Activated T-cell treated with anti-CD3 and anti-CD28 coated beads, Interleukin-2, amount 50 U/mL, for 4 hours (primary cell): ENCODE data around the gene GLI1. TPM values are rescaled to one million over a fixed set of nuclear protein-coding genes. Genes with fewer than 3 reads are reported as not detected.
A peak's percentile ranks its signal among the peaks of the same experiment; 100 is the strongest.
"Not testable (repeated sequence)": the region's sequence is repeated elsewhere in the genome, so short reads cannot be mapped to it uniquely, and the experiment has no call there.

Source experiments
- ATAC-seq, 2 donors: fragments of 200-7000 bp; cut with Tn5 transposase; one replicate each; pipeline ENCODE4 v1.10.0; 2021
- DNase-seq: peaks from one replicate; pipeline ENCODE4 v3.0.0-alpha.2; 2020
- H3K27me3 Mint-ChIP-seq: one replicate; pipeline ENCODE4 v1.8.0; 2021; ENCODE audit warnings: low read depth, mixed read lengths
- H3K36me3 Mint-ChIP-seq: one replicate; pipeline ENCODE4 v1.8.0; 2022; ENCODE audit warnings: mixed read lengths; ENCODE audit not compliant: insufficient read depth
- H3K4me1 Mint-ChIP-seq: one replicate; pipeline ENCODE4 v1.8.0; 2021; ENCODE audit warnings: low read depth, mixed read lengths
- H3K4me3 Mint-ChIP-seq: one replicate; pipeline ENCODE4 v1.8.0; 2021; ENCODE audit warnings: mild to moderate bottlenecking, moderate library complexity, mixed read lengths
- H3K9me3 Mint-ChIP-seq: one replicate; pipeline ENCODE4 v1.8.0; 2021; ENCODE audit warnings: mixed read lengths
- total RNA-seq, 3 donors: library from RNA; stranded (reverse); gene quantifications; one replicate each; pipeline ENCODE4 v1.2.1, GENCODE V29; 2021

The GLI1 gene
- total RNA-seq, 3 donors from 2014 or later, result 0.46 to 1.7 (median 0.65) TPM

GRCh38 chr12:57516617-57517153 is 57.1 kb downstream of the GLI1 start:
- no peak for DNase-seq

GRCh38 chr12:57517187-57517586 is 57.6 kb downstream of the GLI1 start:
- Mint-ChIP-seq H3K4me1 (peaks cover 39% of the 10 kb centered on the region), H3K27me3 (no peaks in the 10 kb centered on the region), H3K4me3 (peak overlapping the region; percentile 31), H3K9me3 (no peaks in the 10 kb centered on the region), H3K36me3 (peaks cover 58% of the 10 kb centered on the region)
- DNase-seq, result no peak
- no peak for ATAC-seq

More at GRCh38 chr12:57516617-57517153, 57.1 kb downstream of the GLI1 start:
- H3K4me1 Mint-ChIP-seq, result peaks cover 36% of the 10 kb centered on the region
- H3K4me3 Mint-ChIP-seq, result no peak overlapping the region
- peaks cover 63% of the 10 kb centered on the region for H3K36me3 Mint-ChIP-seq
- ATAC-seq, result no peak
- no peaks in the 10 kb centered on the region for H3K9me3 Mint-ChIP-seq
- H3K27me3 Mint-ChIP-seq, result no peaks in the 10 kb centered on the region

GRCh38 chr12:57517718-57518117 is 58.1 kb downstream of the GLI1 start:
- not testable (repeated sequence) for H3K27me3 Mint-ChIP-seq, H3K9me3 Mint-ChIP-seq, DNase-seq, ATAC-seq
- Mint-ChIP-seq H3K36me3 (peaks cover 53% of the 10 kb centered on the region), H3K4me3 (peak overlapping the region; percentile 97), H3K4me1 (peaks cover 41% of the 10 kb centered on the region)

GRCh38 chr12:57518176-57518919 is 58.8 kb downstream of the GLI1 start:
- Mint-ChIP-seq H3K36me3 (peaks cover 48% of the 10 kb centered on the region), H3K4me1 (peaks cover 44% of the 10 kb centered on the region), H3K9me3 (no peaks in the 10 kb centered on the region), H3K4me3 (peak overlapping the region; percentile 97), H3K27me3 (no peaks in the 10 kb centered on the region)
- no peak for ATAC-seq
- DNase-seq, result no peak

- DNase-seq, result no peak
- H3K4me3 Mint-ChIP-seq, result peak overlapping the region; percentile 97
These were observed 59.6 kb downstream of the GLI1 start for GRCh38 chr12:57518920-57519795.

GRCh38 chr12:57519796-57520052 is 60.1 kb downstream of the GLI1 start:
- H3K9me3 Mint-ChIP-seq, result no peaks in the 10 kb centered on the region
- DNase-seq (peak; percentile 19), ATAC-seq (no peak)
- no peaks in the 10 kb centered on the region for H3K27me3 Mint-ChIP-seq
- peaks cover 42% of the 10 kb centered on the region for H3K36me3 Mint-ChIP-seq
- H3K4me1 Mint-ChIP-seq, result peaks cover 58% of the 10 kb centered on the region
- H3K4me3 Mint-ChIP-seq, result peak overlapping the region; percentile 97

More at GRCh38 chr12:57518920-57519795, 59.6 kb downstream of the GLI1 start:
- peaks cover 43% of the 10 kb centered on the region for H3K36me3 Mint-ChIP-seq
- ATAC-seq, result no peak
- no peaks in the 10 kb centered on the region for H3K27me3 Mint-ChIP-seq
- H3K9me3 Mint-ChIP-seq, result no peaks in the 10 kb centered on the region
- peaks cover 52% of the 10 kb centered on the region for H3K4me1 Mint-ChIP-seq

GRCh38 chr12:57520053-57520818 is 60.7 kb downstream of the GLI1 start, which contains the start of gene DDIT3:
TSS of gene DDIT3 (minus strand) at chr12:57520514. CDS start at chr12:57517406, 3,108 bp downstream.
- no peaks in the 10 kb centered on the region for H3K27me3 Mint-ChIP-seq
- H3K4me1 Mint-ChIP-seq, result peaks cover 58% of the 10 kb centered on the region
- peak within 1 kb of the TSS; percentile 97 for H3K4me3 Mint-ChIP-seq
- DNase-seq, result peak; percentile 100
- ATAC-seq, result peak; percentile 81 to 82
- H3K9me3 Mint-ChIP-seq, result no peaks in the 10 kb centered on the region
- H3K36me3 Mint-ChIP-seq, result peaks cover 41% of the 10 kb centered on the region

GRCh38 chr12:57521525-57522010 is 62.0 kb downstream of the GLI1 start:
- Mint-ChIP-seq H3K36me3 (peaks cover 29% of the 10 kb centered on the region), H3K4me3 (peak overlapping the region; percentile 87), H3K9me3 (no peaks in the 10 kb centered on the region), H3K27me3 (no peaks in the 10 kb centered on the region), H3K4me1 (peaks cover 58% of the 10 kb centered on the region)
- DNase-seq (peak; percentile 14), ATAC-seq (no peak)

Other genes with a start within 250 kb of the GLI1 start
- under 1 TPM in 2 of 3 donors, not detected in 1; 0.20 to 0.24 TPM for gene NXPH4, start 243.0 kb upstream of the GLI1 start, total RNA-seq
- 100 to 1,000 TPM; 373 to 414 (median 383) TPM for gene SHMT2, start 230.1 kb upstream of the GLI1 start, total RNA-seq
- gene STAC3, start 208.6 kb upstream of the GLI1 start, total RNA-seq, result 1 to 10 TPM; 1.4 to 2.2 (median 1.7) TPM
- gene R3HDM2, start 28.7 kb upstream of the GLI1 start, total RNA-seq, result 10 to 100 TPM; 21.9 to 25.2 (median 22.3) TPM
- gene INHBC, start 25.0 kb upstream of the GLI1 start, total RNA-seq, result under 1 TPM in 2 of 3 donors, not detected in 1; 0.14 to 0.15 TPM
- gene INHBE, start 4.5 kb upstream of the GLI1 start, total RNA-seq, result under 1 TPM in 2 of 3 donors, not detected in 1; 0.24 to 0.27 TPM
- 10 to 100 TPM; 54.5 to 64.6 (median 57.7) TPM for gene ARHGAP9, start 20.1 kb downstream of the GLI1 start, total RNA-seq
- 100 to 1,000 TPM; 505 to 565 (median 534) TPM for gene MARS1, start 28.3 kb downstream of the GLI1 start, total RNA-seq
- gene DDIT3, start 60.7 kb downstream of the GLI1 start, total RNA-seq, result 10 to 100 TPM in 2 of 3 donors, 1 to 10 TPM in 1; 9.2 to 12.2 (median 10.8) TPM
- 10 to 100 TPM; 56.3 to 59.4 (median 57.5) TPM for gene MBD6, start 63.0 kb downstream of the GLI1 start, total RNA-seq
- 10 to 100 TPM; 72.3 to 84.3 (median 74.6) TPM for gene DCTN2, start 87.4 kb downstream of the GLI1 start, total RNA-seq
- gene KIF5A, start 90.3 kb downstream of the GLI1 start, total RNA-seq, result under 1 TPM; 0.56 to 0.98 (median 0.68) TPM
- 10 to 100 TPM; 28.6 to 32.0 (median 29.1) TPM for gene PIP4K2C, start 131.4 kb downstream of the GLI1 start, total RNA-seq
- 10 to 100 TPM; 15.9 to 18.6 (median 17.0) TPM for gene DTX3, start 145.0 kb downstream of the GLI1 start, total RNA-seq
- 1 to 10 TPM in 1 of 3 donors, under 1 TPM in 2; 0.56 to 1.6 (median 0.65) TPM for gene ARHGEF25, start 151.7 kb downstream of the GLI1 start, total RNA-seq
- 1 to 10 TPM; 3.2 to 4.6 (median 3.6) TPM for gene B4GALNT1, start 173.4 kb downstream of the GLI1 start, total RNA-seq
- gene OS9, start 234.3 kb downstream of the GLI1 start, total RNA-seq, result 100 to 1,000 TPM in 2 of 3 donors, 10 to 100 TPM in 1; 86.4 to 108 (median 101) TPM